HG03175 (cell line): ENCODE measurements around the gene NUP188.

Source experiments
- ATAC-seq: cut with Tn5 transposase; IDR thresholded peaks from one replicate; pipeline ENCODE4 v1.9.1; 2021; ENCODE audit warnings: mild to moderate bottlenecking, moderate library complexity; ENCODE audit not compliant: unreplicated experiment

NUP188 gene

GRCh38 chr9:128916204-128916603, 31.3 kb upstream of the NUP188 start:
- no peak for ATAC-seq

- ATAC-seq, result no peak
Observed at GRCh38 chr9:128916745-128917144, 30.8 kb upstream of the NUP188 start.

- ATAC-seq, result no peak
Observed at GRCh38 chr9:128917151-128917849, 30.2 kb upstream of the NUP188 start.

GRCh38 chr9:128918921-128919320, 28.6 kb upstream of the NUP188 start:
- ATAC-seq, result no peak

GRCh38 chr9:128919402-128920089, 28.0 kb upstream of the NUP188 start:
- ATAC-seq, result no peak

- no peak for ATAC-seq
Observed at GRCh38 chr9:128920381-128921058, 27.0 kb upstream of the NUP188 start, which contains the start of gene PHYHD1. Gene PHYHD1 (plus strand): TSS chr9:128920982. CDS start chr9:128922324, 1,342 bp downstream.

GRCh38 chr9:128921881-128922763, 25.4 kb upstream of the NUP188 start:
- ATAC-seq, result no peak

GRCh38 chr9:128923493-128923883, 24.0 kb upstream of the NUP188 start:
- ATAC-seq, result no peak

- ATAC-seq, result no peak
Observed at GRCh38 chr9:128927731-128928411, 19.6 kb upstream of the NUP188 start.

GRCh38 chr9:128928624-128929023, 18.9 kb upstream of the NUP188 start:
- no peak for ATAC-seq

GRCh38 chr9:128929560-128929959, 17.9 kb upstream of the NUP188 start:
- no peak for ATAC-seq

GRCh38 chr9:128933731-128934130, 13.8 kb upstream of the NUP188 start:
- ATAC-seq, result no peak

GRCh38 chr9:128936171-128936865, 11.2 kb upstream of the NUP188 start:
- no peak for ATAC-seq

- ATAC-seq, result no peak
Observed at GRCh38 chr9:128937310-128938165, 10.0 kb upstream of the NUP188 start.

- ATAC-seq, result no peak
Observed at GRCh38 chr9:128940271-128940921, 7.1 kb upstream of the NUP188 start.

- no peak for ATAC-seq
Observed at GRCh38 chr9:128940946-128941755, 6.3 kb upstream of the NUP188 start.

- no peak for ATAC-seq
Observed at GRCh38 chr9:128943832-128944620, 3.5 kb upstream of the NUP188 start.
